ENCODE measurements around the gene FHIT.

The FHIT gene

GRCh38 chr3:60096403-60096802 lies 1154.8 kb downstream of the FHIT start:
- no peaks in the 10 kb centered on the region for H3K79me2 ChIP-seq
- TF ChIP-seq CTCF (IDR thresholded peaks at IDR 0.05): no peak
- H3K4me3 ChIP-seq (ENCODE audit: low read depth, low read length): no peak overlapping the region
- no peak overlapping the region for H2AFZ ChIP-seq
- peaks cover 8% of the 10 kb centered on the region for H3K4me1 ChIP-seq
- no peak overlapping the region for H3K4me2 ChIP-seq (ENCODE audit: low read length)
- H3K27ac ChIP-seq: no peak overlapping the region
- no peaks in the 10 kb centered on the region for H3K9me3 ChIP-seq (ENCODE audit: control insufficient read depth, low read length)
- H3K27me3 ChIP-seq (ENCODE audit: control insufficient read depth, insufficient read depth, low read length): no peaks in the 10 kb centered on the region
- no peaks in the 10 kb centered on the region for H3K36me3 ChIP-seq (ENCODE audit: control insufficient read depth, insufficient read depth, low read length)
- H3K9ac ChIP-seq: no peak overlapping the region

- Histone ChIP-seq H3K27ac (no peak overlapping the region), H3K27me3 (ENCODE audit: control insufficient read depth, insufficient read depth, low read length) (no peaks in the 10 kb centered on the region), H3K36me3 (ENCODE audit: control insufficient read depth, insufficient read depth, low read length) (no peaks in the 10 kb centered on the region), H3K4me2 (ENCODE audit: low read length) (no peak overlapping the region), H2AFZ (no peak overlapping the region), H3K79me2 (no peaks in the 10 kb centered on the region), H3K4me3 (ENCODE audit: low read depth, low read length) (no peak overlapping the region), H3K9ac (no peak overlapping the region), H3K9me3 (ENCODE audit: control insufficient read depth, low read length) (no peaks in the 10 kb centered on the region), H3K4me1 (peaks cover 8% of the 10 kb centered on the region)
- no peak for TF ChIP-seq CTCF (IDR thresholded peaks at IDR 0.05)
Observed at GRCh38 chr3:60095930-60096329, 1155.3 kb downstream of the FHIT start.

- Histone ChIP-seq H3K9ac (no peak overlapping the region), H3K4me3 (ENCODE audit: low read depth, low read length) (no peak overlapping the region), H3K79me2 (no peaks in the 10 kb centered on the region), H3K27me3 (ENCODE audit: control insufficient read depth, insufficient read depth, low read length) (no peaks in the 10 kb centered on the region), H3K36me3 (ENCODE audit: control insufficient read depth, insufficient read depth, low read length) (no peaks in the 10 kb centered on the region), H3K4me1 (peaks cover 8% of the 10 kb centered on the region), H2AFZ (no peak overlapping the region), H3K4me2 (ENCODE audit: low read length) (no peak overlapping the region), H3K9me3 (ENCODE audit: control insufficient read depth, low read length) (no peaks in the 10 kb centered on the region), H3K27ac (no peak overlapping the region)
- no peak for TF ChIP-seq CTCF (IDR thresholded peaks at IDR 0.05)
Observed at GRCh38 chr3:60095516-60095915, 1155.7 kb downstream of the FHIT start.

GRCh38 chr3:60094392-60094947 lies 1156.8 kb downstream of the FHIT start:
- TF ChIP-seq CTCF (IDR thresholded peaks at IDR 0.05): no peak
- peaks cover 8% of the 10 kb centered on the region for H3K4me1 ChIP-seq
- H2AFZ ChIP-seq: no peak overlapping the region
- no peaks in the 10 kb centered on the region for H3K79me2 ChIP-seq
- H3K9ac ChIP-seq: no peak overlapping the region
- H3K36me3 ChIP-seq (ENCODE audit: control insufficient read depth, insufficient read depth, low read length): no peaks in the 10 kb centered on the region
- H3K27ac ChIP-seq: no peak overlapping the region
- H3K4me2 ChIP-seq (ENCODE audit: low read length): no peak overlapping the region
- no peak overlapping the region for H3K4me3 ChIP-seq (ENCODE audit: low read depth, low read length)
- no peaks in the 10 kb centered on the region for H3K27me3 ChIP-seq (ENCODE audit: control insufficient read depth, insufficient read depth, low read length)
- H3K9me3 ChIP-seq (ENCODE audit: control insufficient read depth, low read length): no peaks in the 10 kb centered on the region

GRCh38 chr3:60090548-60090947 lies 1160.7 kb downstream of the FHIT start:
- H3K27me3 ChIP-seq (ENCODE audit: control insufficient read depth, insufficient read depth, low read length): no peaks in the 10 kb centered on the region
- TF ChIP-seq CTCF (IDR thresholded peaks at IDR 0.05): no peak
- H3K4me1 ChIP-seq: peaks cover 8% of the 10 kb centered on the region
- no peaks in the 10 kb centered on the region for H3K36me3 ChIP-seq (ENCODE audit: control insufficient read depth, insufficient read depth, low read length)
- no peak overlapping the region for H3K4me3 ChIP-seq (ENCODE audit: low read depth, low read length)
- no peaks in the 10 kb centered on the region for H3K9me3 ChIP-seq (ENCODE audit: control insufficient read depth, low read length)
- H3K9ac ChIP-seq: no peak overlapping the region
- no peak overlapping the region for H3K27ac ChIP-seq
- no peaks in the 10 kb centered on the region for H3K79me2 ChIP-seq
- H3K4me2 ChIP-seq (ENCODE audit: low read length): no peak overlapping the region
- H2AFZ ChIP-seq: no peak overlapping the region
